ENCODE measurements around the gene NF1.

DNA sequence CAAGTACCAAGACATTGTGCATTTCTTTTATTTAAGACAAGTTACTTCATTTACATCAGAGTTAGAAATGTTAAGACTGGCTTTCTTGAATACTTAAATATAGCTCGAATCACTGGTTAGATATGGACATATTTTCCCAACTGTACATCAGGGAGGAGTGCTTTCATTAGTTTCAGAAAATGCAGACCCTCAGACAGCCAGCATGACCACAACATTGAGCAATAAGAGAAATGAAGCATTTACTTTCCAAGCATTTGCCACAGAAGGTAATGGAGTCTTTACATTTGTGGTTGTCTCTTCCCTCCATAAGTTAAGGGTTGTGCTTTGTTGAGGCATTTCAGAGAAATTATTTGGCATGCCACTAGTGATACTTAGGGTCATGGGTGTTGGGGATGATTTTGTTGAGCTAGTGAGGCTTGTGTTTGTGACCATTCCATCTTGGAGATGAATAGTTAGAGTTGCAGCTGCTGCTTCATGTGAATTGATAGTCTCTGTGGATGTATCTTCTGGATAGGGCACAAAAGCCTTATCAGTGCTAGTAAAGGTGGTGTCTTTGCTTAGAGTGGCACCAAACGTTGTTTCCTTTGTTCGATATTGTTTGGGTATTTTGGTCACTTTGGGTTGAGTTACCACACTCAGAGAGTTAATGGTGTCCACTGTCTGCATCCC, 200.2 kb downstream of the NF1 start:
- TF ChIP-seq POLR2A (IDR thresholded peaks at IDR 0.05) = no peak
- TF ChIP-seq, protein P1, sequence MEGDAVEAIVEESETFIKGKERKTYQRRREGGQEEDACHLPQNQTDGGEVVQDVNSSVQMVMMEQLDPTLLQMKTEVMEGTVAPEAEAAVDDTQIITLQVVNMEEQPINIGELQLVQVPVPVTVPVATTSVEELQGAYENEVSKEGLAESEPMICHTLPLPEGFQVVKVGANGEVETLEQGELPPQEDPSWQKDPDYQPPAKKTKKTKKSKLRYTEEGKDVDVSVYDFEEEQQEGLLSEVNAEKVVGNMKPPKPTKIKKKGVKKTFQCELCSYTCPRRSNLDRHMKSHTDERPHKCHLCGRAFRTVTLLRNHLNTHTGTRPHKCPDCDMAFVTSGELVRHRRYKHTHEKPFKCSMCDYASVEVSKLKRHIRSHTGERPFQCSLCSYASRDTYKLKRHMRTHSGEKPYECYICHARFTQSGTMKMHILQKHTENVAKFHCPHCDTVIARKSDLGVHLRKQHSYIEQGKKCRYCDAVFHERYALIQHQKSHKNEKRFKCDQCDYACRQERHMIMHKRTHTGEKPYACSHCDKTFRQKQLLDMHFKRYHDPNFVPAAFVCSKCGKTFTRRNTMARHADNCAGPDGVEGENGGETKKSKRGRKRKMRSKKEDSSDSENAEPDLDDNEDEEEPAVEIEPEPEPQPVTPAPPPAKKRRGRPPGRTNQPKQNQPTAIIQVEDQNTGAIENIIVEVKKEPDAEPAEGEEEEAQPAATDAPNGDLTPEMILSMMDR (IDR thresholded peaks at IDR 0.05) = no peak

All from heart left ventricle (tissue), 13 donors.